NCI-H526 (cell line): ENCODE measurements around the gene GHDC.
"Not testable (repeated sequence)": the region's sequence is repeated elsewhere in the genome, so short reads cannot be mapped to it uniquely, and the experiment has no call there.

ENCODE experiments used
- DNase-seq, 2 experiments: peaks; one replicate each; lab custom pipeline; 2025; lab: John Stamatoyannopoulos, UW

The GHDC gene

GRCh38 chr17:42153919-42154742, 40.2 kb downstream of the GHDC start:
- DNase-seq = no peak

- DNase-seq = no peak
These were observed 47.2 kb downstream of the GHDC start for GRCh38 chr17:42146911-42147607.

- not testable (repeated sequence) for DNase-seq
These were observed 51.2 kb downstream of the GHDC start for GRCh38 chr17:42143138-42143537.

GRCh38 chr17:42142371-42142896, 51.9 kb downstream of the GHDC start:
- no peak for DNase-seq

- DNase-seq = no peak
These were observed 52.9 kb downstream of the GHDC start for GRCh38 chr17:42141382-42141781.

GRCh38 chr17:42140690-42141089, 53.6 kb downstream of the GHDC start:
- DNase-seq = not testable (repeated sequence)
